Measurements from ENCODE around the gene RPL10A.
A peak's percentile ranks its signal among the peaks of the same experiment; 100 is the strongest.
"Not testable (repeated sequence)": the region's sequence is repeated elsewhere in the genome, so short reads cannot be mapped to it uniquely, and the experiment has no call there.

The RPL10A gene

DNA sequence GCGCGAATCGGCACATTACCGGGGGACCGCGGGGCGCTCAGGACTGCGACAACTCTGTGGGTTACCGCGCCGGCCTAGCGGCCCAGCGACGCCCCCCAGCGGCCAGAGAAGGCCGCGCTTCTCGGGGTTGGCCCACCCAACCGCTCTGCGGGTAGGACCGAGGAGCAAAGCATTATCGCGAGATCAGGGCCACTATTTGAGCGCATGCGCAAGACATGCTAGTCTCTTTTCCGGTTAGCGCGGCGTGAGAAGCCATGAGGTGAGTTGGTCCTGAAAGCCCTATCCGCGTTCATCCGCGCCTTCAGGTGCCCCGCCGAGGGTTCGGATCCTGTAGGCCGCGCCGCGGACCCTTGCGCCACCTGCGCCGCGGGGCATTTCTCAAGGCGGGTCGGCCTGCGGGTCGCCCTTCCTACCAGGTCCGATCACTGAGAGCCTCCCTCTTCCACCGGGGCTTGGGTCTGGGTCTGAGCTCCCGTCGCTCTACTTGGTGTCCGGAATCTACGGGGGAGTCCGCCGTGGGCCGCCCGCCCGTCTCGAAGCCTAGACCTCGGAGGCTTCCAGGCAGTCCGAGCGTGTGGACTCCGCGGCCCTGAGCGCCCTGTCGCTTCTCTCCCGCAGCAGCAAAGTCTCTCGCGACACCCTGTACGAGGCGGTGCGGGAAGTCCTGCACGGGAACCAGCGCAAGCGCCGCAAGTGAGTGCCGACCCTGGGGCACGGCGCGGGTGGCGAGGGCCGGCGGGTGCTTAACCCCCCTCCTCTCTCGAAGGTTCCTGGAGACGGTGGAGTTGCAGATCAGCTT is at the start of gene RPL10A:
TSS of gene RPL10A (plus strand) at position 221 of the 799 bp plus-strand sequence. CDS start at position 255, 34 bp downstream.
- DNase-seq, result peak; percentile 95

DNA sequence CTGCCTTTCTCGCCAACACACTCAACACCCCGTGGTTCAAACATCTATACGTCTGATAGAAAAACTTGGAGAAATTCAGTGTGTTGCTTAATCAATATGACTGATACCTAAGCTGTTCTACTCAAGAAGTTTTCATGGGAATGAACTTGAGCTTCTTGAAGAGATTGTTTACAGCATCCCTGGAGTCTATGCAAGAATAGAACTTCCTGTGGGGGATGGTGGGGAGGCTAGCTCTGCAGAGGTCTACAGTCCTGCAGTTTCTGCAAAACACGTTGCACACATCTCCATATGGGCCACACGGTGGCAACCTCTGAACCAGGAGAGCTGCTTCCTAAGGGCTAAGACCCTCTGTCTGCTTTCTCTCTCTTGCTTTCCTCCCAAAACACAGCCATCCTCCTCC is 48.8 kb upstream of the RPL10A start:
- DNase-seq, result peak; percentile 5

DNA sequence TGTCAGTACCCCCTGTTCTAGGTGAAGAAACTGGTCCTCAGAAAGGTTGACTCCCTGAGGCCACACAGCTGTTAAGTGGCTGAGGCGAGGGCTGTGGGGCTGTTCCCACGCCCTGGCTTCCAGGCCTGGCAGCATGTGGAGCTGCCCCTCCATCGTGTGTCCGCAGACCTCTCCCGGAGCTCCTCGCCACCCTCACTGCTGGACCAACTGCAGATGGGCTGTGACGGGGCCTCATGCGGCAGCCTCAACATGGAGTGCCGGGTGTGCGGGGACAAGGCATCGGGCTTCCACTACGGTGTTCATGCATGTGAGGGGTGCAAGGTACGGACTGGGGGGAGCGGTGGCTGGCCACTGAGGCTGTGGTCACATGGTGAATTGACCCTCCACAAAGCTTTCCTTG is 48.2 kb upstream of the RPL10A start:
- DNase-seq, result no peak

DNA sequence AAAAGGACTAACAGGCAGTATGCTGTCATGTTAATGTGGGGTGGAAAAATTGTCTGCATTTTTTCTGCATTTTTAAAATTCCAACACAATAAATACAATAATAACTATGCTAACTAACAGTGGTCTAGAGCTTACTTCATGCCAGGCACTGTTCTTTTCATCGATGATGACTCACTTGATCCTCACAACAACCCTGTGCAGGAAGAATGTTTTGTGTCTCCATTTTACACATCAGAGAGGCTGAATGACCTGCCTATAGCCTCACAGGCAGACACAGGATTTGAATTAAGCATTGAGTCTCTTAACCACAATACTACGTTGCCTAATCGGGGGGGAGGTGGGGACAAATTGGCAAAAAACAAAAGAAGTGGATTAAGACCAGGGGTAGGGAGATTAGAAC is 42.9 kb upstream of the RPL10A start:
- DNase-seq, result no peak

GRCh38 chr6:35426074-35426473 is 42.1 kb upstream of the RPL10A start:
- DNase-seq, result no peak

- no peak for DNase-seq
These were observed 40.8 kb upstream of the RPL10A start for GRCh38 chr6:35427435-35427834.

- DNase-seq, result no peak
These were observed 40.3 kb upstream of the RPL10A start for GRCh38 chr6:35427851-35428321.

GRCh38 chr6:35428421-35429149 is 39.6 kb upstream of the RPL10A start:
- DNase-seq, result no peak

GRCh38 chr6:35429463-35429862 is 38.7 kb upstream of the RPL10A start:
- DNase-seq, result no peak

DNA sequence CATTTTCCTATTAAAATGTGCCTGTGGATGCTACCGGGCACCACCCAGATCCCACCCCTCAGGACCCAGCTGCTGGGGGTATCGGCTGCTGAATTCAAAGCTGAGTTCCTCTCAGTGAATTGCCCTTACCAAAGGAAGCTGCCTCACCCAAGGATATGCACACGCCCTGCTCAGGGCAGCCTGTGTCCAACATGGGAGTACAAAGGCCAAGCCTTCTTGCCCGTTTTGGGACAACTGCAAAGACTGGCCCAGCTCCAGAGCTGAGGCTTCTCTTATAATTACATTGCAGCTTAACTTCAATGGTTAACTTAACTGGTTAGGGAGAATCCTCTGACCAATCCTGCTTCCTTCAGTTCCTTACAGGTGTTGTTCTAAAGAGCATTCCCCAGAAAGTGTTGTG is 35.9 kb upstream of the RPL10A start:
- no peak for DNase-seq

- DNase-seq, result not testable (repeated sequence)
These were observed 35.5 kb upstream of the RPL10A start for GRCh38 chr6:35432702-35433101.

- no peak for DNase-seq
These were observed 32.9 kb upstream of the RPL10A start for GRCh38 chr6:35435074-35435837.

- no peak for DNase-seq
These were observed 31.9 kb upstream of the RPL10A start for GRCh38 chr6:35436071-35436857.

- not testable (repeated sequence) for DNase-seq
These were observed 29.7 kb upstream of the RPL10A start for GRCh38 chr6:35438378-35439065.

- no peak for DNase-seq
These were observed 28.9 kb upstream of the RPL10A start for GRCh38 chr6:35439308-35439707.

DNA sequence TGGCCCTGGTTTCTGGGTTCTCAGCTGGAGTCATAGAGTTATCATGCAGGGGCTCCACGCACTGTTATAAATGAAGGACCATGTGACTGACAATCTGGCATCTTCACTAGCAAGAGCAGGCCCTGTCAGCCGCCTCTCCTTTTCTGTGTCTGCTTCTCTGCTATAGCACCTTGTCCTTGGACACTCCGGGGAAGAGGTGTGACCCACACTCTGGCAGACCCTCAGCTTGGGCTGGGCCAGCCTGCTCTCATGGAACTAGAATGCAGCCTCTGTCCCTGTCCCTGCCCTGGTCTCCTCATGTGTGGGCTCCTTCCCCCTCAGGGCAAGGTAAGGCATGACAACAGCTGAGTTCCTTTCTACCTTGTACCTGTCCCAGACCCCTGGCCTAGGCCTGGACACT is 27.0 kb upstream of the RPL10A start:
- no peak for DNase-seq

DNA sequence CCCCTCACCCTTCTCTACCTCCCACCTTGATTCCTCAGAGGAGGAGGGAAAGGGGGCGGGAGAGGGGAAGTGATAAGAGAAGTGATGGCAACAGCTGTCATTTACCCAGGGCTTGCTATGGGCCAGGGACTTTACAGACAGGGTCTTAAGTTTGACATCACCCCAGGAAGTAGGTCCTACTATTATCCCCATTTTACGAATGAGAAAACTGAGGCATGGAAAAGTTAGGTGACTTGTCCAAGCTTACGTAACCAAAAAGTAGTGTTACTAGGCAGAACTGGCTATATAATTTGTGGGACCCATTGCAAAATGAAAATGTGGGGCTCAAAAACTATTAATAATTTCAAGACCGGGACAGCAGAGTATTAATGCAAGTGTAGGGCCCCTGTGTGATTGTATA is 26.6 kb upstream of the RPL10A start:
- DNase-seq, result no peak

- no peak for DNase-seq
These were observed 25.5 kb upstream of the RPL10A start for GRCh38 chr6:35442693-35443092.

- no peak for DNase-seq
These were observed 24.7 kb upstream of the RPL10A start for GRCh38 chr6:35443341-35444030.

DNA sequence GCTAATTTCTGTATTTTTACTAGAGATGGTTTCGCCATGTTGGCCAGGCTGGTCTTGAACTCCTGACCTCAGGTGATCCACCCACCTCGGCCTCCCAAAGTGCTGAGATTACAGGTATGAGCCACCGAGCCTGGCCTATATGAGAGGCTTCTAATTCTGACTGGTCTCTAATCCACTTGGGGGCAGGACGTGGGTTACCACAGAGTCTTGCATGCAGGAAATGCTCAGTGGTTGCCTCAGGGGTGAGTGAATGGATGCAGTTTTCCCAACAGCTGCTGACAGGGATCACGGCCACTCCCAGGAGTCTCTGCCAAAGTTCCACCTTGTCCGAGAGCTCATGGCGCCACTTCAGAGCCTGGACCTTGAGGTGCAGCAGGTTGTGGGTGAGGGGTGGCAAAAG is 22.5 kb upstream of the RPL10A start:
- DNase-seq, result no peak

DNA sequence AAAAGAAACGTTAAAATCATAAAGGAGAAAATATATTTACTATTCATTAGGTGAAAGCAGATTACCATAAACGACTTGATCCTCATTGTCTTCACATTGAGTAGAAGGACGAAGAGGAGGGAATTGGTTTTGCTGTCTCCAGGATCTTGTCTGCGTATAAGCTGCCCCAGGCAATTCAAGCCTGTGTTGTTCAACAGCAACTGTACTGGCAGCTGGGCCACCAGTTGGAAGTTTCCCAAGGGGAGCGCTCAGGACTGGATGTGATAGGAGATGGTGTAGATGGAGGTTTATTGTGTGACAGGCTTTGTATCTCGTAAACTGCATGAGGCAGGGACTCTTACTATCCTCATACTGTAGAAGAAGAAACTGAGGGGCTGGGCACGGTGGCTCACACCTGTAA is 20.0 kb upstream of the RPL10A start:
- no peak for DNase-seq

All from activated gamma-delta T cell treated with Interleukin-2 at 50 U/mL for 16 hours (primary cell).